RWPE2 (cell line): Measurements from ENCODE around the gene SHROOM3.

Experiments used
- ATAC-seq: fragments of 200-7000 bp; cut with Tn5 transposase; 3 replicates; pipeline ENCODE4 v1.9.1; 2021; ENCODE audit warnings: low read depth
- DNase-seq: peaks from one replicate; pipeline ENCODE4 v3.0.0-alpha.2; 2020; ENCODE audit warnings: low spot score
- H3K27ac ChIP-seq: fragments of 450-650 bp; 2 replicates; pipeline ENCODE4 v1.5.1; 2017; ENCODE audit warnings: mild to moderate bottlenecking; ENCODE audit not compliant: poor library complexity, severe bottlenecking
- H3K27me3 ChIP-seq: fragments of 250-450 bp; sonication (Bioruptor Pico); 2 replicates; pipeline ENCODE4 v1.5.1; 2021; ENCODE audit warnings: mild to moderate bottlenecking, moderate library complexity; ENCODE audit not compliant: insufficient read depth, poor library complexity, severe bottlenecking
- H3K36me3 ChIP-seq: fragments of 250-450 bp; sonication (Bioruptor Pico); 2 replicates; pipeline ENCODE4 v1.5.1; 2020; ENCODE audit warnings: low read depth, mild to moderate bottlenecking, moderate library complexity
- H3K4me1 ChIP-seq: fragments of 250-450 bp; sonication (Bioruptor Pico); 2 replicates; pipeline ENCODE4 v1.5.1; 2021; ENCODE audit warnings: mild to moderate bottlenecking, moderate library complexity; ENCODE audit not compliant: insufficient read depth, poor library complexity, severe bottlenecking
- H3K4me3 ChIP-seq: fragments of 250-450 bp; sonication (Bioruptor Pico); 2 replicates; pipeline ENCODE4 v1.5.1; 2021; ENCODE audit warnings: mild to moderate bottlenecking, moderate library complexity; ENCODE audit not compliant: severe bottlenecking
- H3K9me3 ChIP-seq: fragments of 250-450 bp; sonication (Bioruptor Pico); 2 replicates; pipeline ENCODE4 v1.5.1; 2021; ENCODE audit warnings: mild to moderate bottlenecking, moderate library complexity; ENCODE audit not compliant: severe bottlenecking
- TF ChIP-seq, protein P1 (sequence below): fragments of 450-650 bp; IDR thresholded peaks from one replicate; pipeline ENCODE4 v1.5.1; 2017; ENCODE audit warnings: mild to moderate bottlenecking, moderate library complexity; ENCODE audit not compliant: poor library complexity, severe bottlenecking

Gene SHROOM3

DNA sequence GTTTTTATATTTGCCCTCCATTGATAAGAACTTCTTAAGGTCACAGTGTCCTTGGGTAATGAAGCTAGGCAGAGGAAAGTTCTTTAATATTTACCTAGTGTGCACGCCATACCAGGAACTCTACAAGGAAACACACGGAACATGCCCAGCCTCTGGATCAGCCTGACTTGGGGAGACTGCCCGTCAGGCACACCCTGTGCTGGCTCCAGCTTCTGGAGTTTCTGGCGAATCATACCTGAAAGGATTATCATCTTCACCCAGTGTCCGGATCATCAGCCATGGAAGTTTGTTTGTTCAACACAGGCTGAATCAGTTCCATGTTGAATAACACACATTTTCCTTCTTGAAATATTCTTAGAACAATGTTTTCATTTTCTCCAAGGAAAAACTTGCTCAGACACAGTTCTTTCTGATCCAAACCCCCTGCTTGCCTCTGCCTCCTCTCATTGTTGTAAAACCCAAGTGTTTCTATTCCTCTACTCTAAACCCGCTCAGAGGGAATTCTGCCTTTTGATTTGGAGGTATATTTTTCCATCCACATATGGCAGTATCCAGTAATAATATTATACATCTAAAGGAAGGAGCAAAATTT lies 176.7 kb downstream of the SHROOM3 start:
- no peaks in the 10 kb centered on the region for H3K27me3 ChIP-seq
- H3K4me1 ChIP-seq: peaks cover 5% of the 10 kb centered on the region
- ATAC-seq (peak; percentile 66; the same call in 2 of the 3 replicates), DNase-seq (no peak)
- H3K27ac ChIP-seq: no peak overlapping the region
- H3K36me3 ChIP-seq: no peaks in the 10 kb centered on the region
- H3K9me3 ChIP-seq: no peaks in the 10 kb centered on the region
- no peak overlapping the region for H3K4me3 ChIP-seq
- TF ChIP-seq, protein P1, sequence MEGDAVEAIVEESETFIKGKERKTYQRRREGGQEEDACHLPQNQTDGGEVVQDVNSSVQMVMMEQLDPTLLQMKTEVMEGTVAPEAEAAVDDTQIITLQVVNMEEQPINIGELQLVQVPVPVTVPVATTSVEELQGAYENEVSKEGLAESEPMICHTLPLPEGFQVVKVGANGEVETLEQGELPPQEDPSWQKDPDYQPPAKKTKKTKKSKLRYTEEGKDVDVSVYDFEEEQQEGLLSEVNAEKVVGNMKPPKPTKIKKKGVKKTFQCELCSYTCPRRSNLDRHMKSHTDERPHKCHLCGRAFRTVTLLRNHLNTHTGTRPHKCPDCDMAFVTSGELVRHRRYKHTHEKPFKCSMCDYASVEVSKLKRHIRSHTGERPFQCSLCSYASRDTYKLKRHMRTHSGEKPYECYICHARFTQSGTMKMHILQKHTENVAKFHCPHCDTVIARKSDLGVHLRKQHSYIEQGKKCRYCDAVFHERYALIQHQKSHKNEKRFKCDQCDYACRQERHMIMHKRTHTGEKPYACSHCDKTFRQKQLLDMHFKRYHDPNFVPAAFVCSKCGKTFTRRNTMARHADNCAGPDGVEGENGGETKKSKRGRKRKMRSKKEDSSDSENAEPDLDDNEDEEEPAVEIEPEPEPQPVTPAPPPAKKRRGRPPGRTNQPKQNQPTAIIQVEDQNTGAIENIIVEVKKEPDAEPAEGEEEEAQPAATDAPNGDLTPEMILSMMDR: no peak

DNA sequence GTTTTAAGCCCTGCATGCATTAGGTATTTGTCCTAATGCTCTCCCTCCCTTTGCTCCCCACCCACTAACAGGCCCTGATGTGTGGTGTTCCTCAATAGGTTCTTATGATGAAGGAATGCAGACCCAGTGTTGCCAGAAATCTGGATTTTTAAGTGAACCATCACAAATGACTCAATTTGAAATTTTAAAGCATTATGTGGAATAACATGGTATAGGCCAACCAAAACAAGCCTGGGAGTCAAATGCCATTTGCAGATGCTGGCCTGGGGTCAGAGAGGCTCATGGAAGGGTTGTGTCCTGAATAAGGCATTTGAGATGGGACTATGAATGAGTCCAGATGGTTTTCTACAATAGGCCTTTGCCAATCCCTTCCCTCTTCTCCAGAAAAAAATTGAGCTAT lies 179.6 kb downstream of the SHROOM3 start:
- TF ChIP-seq, protein P1: no peak
- Histone ChIP-seq H3K4me1 (peaks cover 5% of the 10 kb centered on the region), H3K4me3 (no peak overlapping the region), H3K27ac (no peak overlapping the region), H3K9me3 (no peaks in the 10 kb centered on the region), H3K36me3 (no peaks in the 10 kb centered on the region), H3K27me3 (no peaks in the 10 kb centered on the region)
- ATAC-seq (no peak), DNase-seq (no peak)

DNA sequence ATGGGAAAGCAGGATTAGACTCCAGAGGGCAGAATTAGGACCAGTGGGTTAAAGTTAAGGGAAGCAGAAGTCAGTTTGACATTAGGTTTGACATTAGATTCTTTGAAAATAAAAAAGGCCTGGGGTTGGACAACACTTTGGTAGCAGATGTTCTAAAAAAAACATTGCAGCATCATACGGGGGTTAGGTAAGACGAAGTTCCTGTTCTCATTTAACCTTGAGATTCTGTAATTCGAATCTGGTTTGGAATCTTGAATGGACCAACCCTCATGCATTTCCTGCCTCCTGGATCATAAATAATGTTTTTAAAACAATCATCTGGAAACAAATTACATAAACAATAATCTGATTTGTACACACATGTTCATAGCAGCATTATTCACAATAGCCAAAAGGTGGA lies 181.0 kb downstream of the SHROOM3 start:
- TF ChIP-seq, protein P1: no peak
- Histone ChIP-seq H3K4me3 (no peak overlapping the region), H3K4me1 (peaks cover 5% of the 10 kb centered on the region), H3K27ac (no peak overlapping the region), H3K9me3 (no peaks in the 10 kb centered on the region), H3K27me3 (no peaks in the 10 kb centered on the region), H3K36me3 (no peaks in the 10 kb centered on the region)
- DNase-seq: no peak
- no peak for ATAC-seq

DNA sequence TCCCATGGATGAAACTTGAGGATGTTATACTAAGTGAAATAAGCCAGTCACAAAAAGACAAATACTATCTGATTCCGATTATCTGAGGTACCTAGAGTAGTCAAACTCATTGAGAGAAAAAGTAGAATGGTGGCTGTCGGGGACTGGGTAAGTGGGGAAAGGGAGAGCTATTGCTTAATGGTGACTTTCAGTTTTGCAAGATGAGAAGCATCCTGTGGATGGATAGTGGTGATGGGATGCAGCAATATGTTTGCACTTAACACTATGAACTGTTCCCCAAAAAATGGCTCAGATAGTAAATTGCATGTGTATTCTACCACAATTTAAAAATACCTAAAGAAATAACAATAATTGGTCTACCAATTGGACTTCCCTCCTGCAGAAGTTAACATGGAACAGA lies 181.5 kb downstream of the SHROOM3 start:
- Histone ChIP-seq H3K36me3 (no peaks in the 10 kb centered on the region), H3K4me3 (no peak overlapping the region), H3K27me3 (no peaks in the 10 kb centered on the region), H3K4me1 (peaks cover 4% of the 10 kb centered on the region), H3K9me3 (no peaks in the 10 kb centered on the region), H3K27ac (no peak overlapping the region)
- TF ChIP-seq, protein P1: no peak
- DNase-seq (no peak), ATAC-seq (no peak)

DNA sequence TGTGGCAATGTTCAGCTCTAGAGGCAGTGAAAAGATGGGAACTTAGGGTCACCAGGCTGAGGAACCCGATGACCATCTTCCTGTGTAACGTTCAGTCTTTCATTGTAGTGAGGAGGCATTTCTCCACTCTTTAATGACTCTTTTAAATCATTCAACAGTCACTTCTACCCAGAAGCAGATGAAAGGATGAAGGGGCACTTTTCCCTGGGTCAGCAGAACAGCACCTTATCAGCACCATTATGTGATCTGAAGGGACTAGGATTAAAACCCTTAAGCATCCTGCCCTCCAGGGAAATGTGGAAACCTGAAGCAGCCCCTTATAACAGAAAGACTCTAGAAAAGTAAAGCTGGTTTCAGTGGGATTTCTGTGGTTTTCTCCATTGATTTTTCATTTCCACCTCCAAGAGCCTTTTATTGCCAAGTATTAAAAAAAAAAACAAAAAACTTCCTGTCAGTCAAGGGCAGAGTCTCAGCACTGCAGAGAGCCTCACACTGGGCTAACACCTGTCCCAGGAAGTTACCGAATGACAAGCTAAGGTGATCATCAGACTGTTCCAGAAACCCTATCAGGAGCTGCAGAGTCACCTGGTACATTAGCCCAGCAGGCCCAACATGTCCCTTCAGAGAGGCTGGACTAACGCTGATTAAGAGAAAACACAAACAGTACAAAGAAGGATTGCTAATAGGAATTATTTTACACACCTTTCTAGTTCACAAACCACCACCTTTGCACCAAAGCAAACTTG lies 185.9 kb downstream of the SHROOM3 start:
- Histone ChIP-seq H3K9me3 (no peaks in the 10 kb centered on the region), H3K27me3 (no peaks in the 10 kb centered on the region), H3K4me1 (peaks cover 27% of the 10 kb centered on the region), H3K27ac (no peak overlapping the region), H3K4me3 (no peak overlapping the region), H3K36me3 (no peaks in the 10 kb centered on the region)
- TF ChIP-seq, protein P1: no peak
- ATAC-seq: no peak
- DNase-seq: no peak
